ENCODE data around the gene NCAPD2. TPM values are rescaled to one million over a fixed set of nuclear protein-coding genes. Genes with fewer than 3 reads are reported as not detected.

The NCAPD2 gene
- total RNA-seq, 1 donor from 2014 or later = 24.0 TPM

- no peak for DNase-seq (ENCODE audit: low spot score)
These were observed 80.8 kb downstream of the NCAPD2 start for GRCh38 chr12:6574576-6575295.

- no peak for DNase-seq (ENCODE audit: low spot score)
These were observed 81.7 kb downstream of the NCAPD2 start for GRCh38 chr12:6575648-6576047.

Other genes with a start within 250 kb of the NCAPD2 start
- 59.7 TPM for gene PLEKHG6, start 183.4 kb upstream of the NCAPD2 start, total RNA-seq
- gene TNFRSF1A, start 152.0 kb upstream of the NCAPD2 start, total RNA-seq = 177 TPM
- 63.8 TPM for gene SCNN1A, start 118.5 kb upstream of the NCAPD2 start, total RNA-seq
- gene LTBR, start 109.9 kb upstream of the NCAPD2 start, total RNA-seq = 167 TPM
- gene CD27, start 49.1 kb upstream of the NCAPD2 start, total RNA-seq = 2.6 TPM
- 52.3 TPM for gene TAPBPL, start 42.1 kb upstream of the NCAPD2 start, total RNA-seq
- gene VAMP1, start 23.4 kb upstream of the NCAPD2 start, total RNA-seq = 16.0 TPM
- 150 TPM for gene MRPL51, start 840 bp upstream of the NCAPD2 start, total RNA-seq
- 2,120 TPM for gene GAPDH, start 40.4 kb downstream of the NCAPD2 start, total RNA-seq
- gene IFFO1, start 61.9 kb downstream of the NCAPD2 start, total RNA-seq = 13.7 TPM
- 51.7 TPM for gene NOP2, start 74.2 kb downstream of the NCAPD2 start, total RNA-seq
- 232 TPM for gene CHD4, start 113.3 kb downstream of the NCAPD2 start, total RNA-seq
- gene LPAR5, start 141.9 kb downstream of the NCAPD2 start, total RNA-seq = 13.6 TPM
- gene ACRBP, start 153.3 kb downstream of the NCAPD2 start, total RNA-seq = 2.3 TPM
- gene ING4, start 169.0 kb downstream of the NCAPD2 start, total RNA-seq = 39.3 TPM
- 63.4 TPM for gene ZNF384, start 195.3 kb downstream of the NCAPD2 start, total RNA-seq
- gene PIANP, start 206.7 kb downstream of the NCAPD2 start, total RNA-seq = 2.6 TPM
- 77.9 TPM for gene COPS7A, start 229.9 kb downstream of the NCAPD2 start, total RNA-seq